ENCODE data around the gene VAV3.

Gene VAV3

GRCh38 chr1:107590900-107591622 is 373.9 kb downstream of the VAV3 start:
- no peak overlapping the region for H4K91ac ChIP-seq (ENCODE audit: low read depth, low read length, poor library complexity)
- no peak for DNase-seq (ENCODE audit: low spot score)
- H2BK5ac ChIP-seq (ENCODE audit: low read length) = no peak overlapping the region
- H3K18ac ChIP-seq (ENCODE audit: low read length) = no peak overlapping the region
- H3K4me3 ChIP-seq (ENCODE audit: low read length in 2 of 2) = no peak overlapping the region
- no peak overlapping the region for H3K14ac ChIP-seq (ENCODE audit: low read length)
- no peaks in the 10 kb centered on the region for H3K9me3 ChIP-seq (replicated peaks in 1 of 2; ENCODE audit: control insufficient read depth in 2 of 2, insufficient read depth in 1 of 2, low read depth in 1 of 2, low read length in 2 of 2)
- no peak overlapping the region for H2AFZ ChIP-seq (ENCODE audit: low read length)
- H2BK120ac ChIP-seq (ENCODE audit: low read depth, low read length) = no peak overlapping the region
- no peak overlapping the region for H2BK15ac ChIP-seq (ENCODE audit: low read length)
- H3K4ac ChIP-seq (ENCODE audit: low read length) = no peak overlapping the region
- WGBS, 2 donors (ENCODE audit: extremely low coverage in 2 of 2, insufficient read length in 2 of 2, insufficient replicate concordance in 1 of 2) = no CpG with 5 or more reads among the region's 4 CpGs
- H3K79me1 ChIP-seq (ENCODE audit: low read depth, low read length) = no peaks in the 10 kb centered on the region
- H2BK12ac ChIP-seq (ENCODE audit: low read length) = no peak overlapping the region
- H3K36me3 ChIP-seq (replicated peaks in 1 of 2; ENCODE audit: control insufficient read depth in 2 of 2, insufficient read depth in 2 of 2, low read length in 2 of 2) = no peaks in the 10 kb centered on the region
- H3K23ac ChIP-seq (ENCODE audit: low read depth, low read length, poor library complexity) = no peak overlapping the region
- H3K4me1 ChIP-seq (ENCODE audit: control insufficient read depth in 2 of 2, insufficient read depth in 1 of 2, low read depth in 1 of 2, low read length in 2 of 2) = no peaks in the 10 kb centered on the region
- no peaks in the 10 kb centered on the region for H3K27me3 ChIP-seq (ENCODE audit: control insufficient read depth in 3 of 3, insufficient read depth in 3 of 3, low read depth in 1 of 3, low read length in 3 of 3)
- H4K8ac ChIP-seq (ENCODE audit: low read depth, low read length) = no peak overlapping the region
- no peak overlapping the region for H2AK5ac ChIP-seq (ENCODE audit: low read depth, low read length)
- H3K9ac ChIP-seq (ENCODE audit: low read depth, low read length, poor library complexity) = no peak overlapping the region
- H3K4me2 ChIP-seq (ENCODE audit: insufficient read depth, low read length, poor library complexity, severe bottlenecking) = no peak overlapping the region
- H3K27ac ChIP-seq (replicated peaks; ENCODE audit: low read length) = no peak overlapping the region

DNA sequence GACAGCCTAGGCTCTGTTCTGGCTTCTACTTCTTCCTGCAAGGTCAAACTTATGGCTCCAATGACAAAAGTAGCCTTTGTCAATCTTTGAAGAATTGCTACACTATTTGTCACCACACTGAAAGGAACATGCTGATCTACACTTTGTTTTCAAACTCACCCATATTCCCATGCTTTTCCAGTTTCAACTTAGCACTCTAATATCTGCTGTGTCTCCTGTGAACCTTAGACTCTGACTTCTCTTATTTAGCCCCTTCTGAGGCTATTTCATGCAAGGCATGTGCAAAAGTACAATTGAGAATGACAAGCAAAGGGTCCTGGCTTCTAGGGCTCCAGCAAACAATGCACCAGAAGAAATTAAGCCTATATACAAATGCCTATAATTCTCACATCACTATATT is 374.9 kb downstream of the VAV3 start:
- H3K4ac ChIP-seq (ENCODE audit: low read length) = no peak overlapping the region
- no peak overlapping the region for H3K18ac ChIP-seq (ENCODE audit: low read length)
- no peak overlapping the region for H3K9ac ChIP-seq (ENCODE audit: low read depth, low read length, poor library complexity)
- no peak overlapping the region for H3K4me2 ChIP-seq (ENCODE audit: insufficient read depth, low read length, poor library complexity, severe bottlenecking)
- no peak for DNase-seq (ENCODE audit: low spot score)
- H4K8ac ChIP-seq (ENCODE audit: low read depth, low read length) = no peak overlapping the region
- no peaks in the 10 kb centered on the region for H3K36me3 ChIP-seq (replicated peaks in 1 of 2; ENCODE audit: control insufficient read depth in 2 of 2, insufficient read depth in 2 of 2, low read length in 2 of 2)
- no peak overlapping the region for H2BK12ac ChIP-seq (ENCODE audit: low read length)
- no peaks in the 10 kb centered on the region for H3K9me3 ChIP-seq (replicated peaks in 1 of 2; ENCODE audit: control insufficient read depth in 2 of 2, insufficient read depth in 1 of 2, low read depth in 1 of 2, low read length in 2 of 2)
- H3K4me3 ChIP-seq (ENCODE audit: low read length in 2 of 2) = no peak overlapping the region
- no peaks in the 10 kb centered on the region for H3K4me1 ChIP-seq (ENCODE audit: control insufficient read depth in 2 of 2, insufficient read depth in 1 of 2, low read depth in 1 of 2, low read length in 2 of 2)
- no peak overlapping the region for H4K91ac ChIP-seq (ENCODE audit: low read depth, low read length, poor library complexity)
- H2BK5ac ChIP-seq (ENCODE audit: low read length) = no peak overlapping the region
- H2BK15ac ChIP-seq (ENCODE audit: low read length) = no peak overlapping the region
- H3K27ac ChIP-seq (replicated peaks; ENCODE audit: low read length) = no peak overlapping the region
- no peak overlapping the region for H3K23ac ChIP-seq (ENCODE audit: low read depth, low read length, poor library complexity)
- no peaks in the 10 kb centered on the region for H3K27me3 ChIP-seq (ENCODE audit: control insufficient read depth in 3 of 3, insufficient read depth in 3 of 3, low read depth in 1 of 3, low read length in 3 of 3)
- H3K14ac ChIP-seq (ENCODE audit: low read length) = no peak overlapping the region
- H2AFZ ChIP-seq (ENCODE audit: low read length) = no peak overlapping the region
- no peak overlapping the region for H2AK5ac ChIP-seq (ENCODE audit: low read depth, low read length)
- H3K79me1 ChIP-seq (ENCODE audit: low read depth, low read length) = no peaks in the 10 kb centered on the region
- no peak overlapping the region for H2BK120ac ChIP-seq (ENCODE audit: low read depth, low read length)

- Histone ChIP-seq H2BK120ac (ENCODE audit: low read depth, low read length) (no peak overlapping the region), H3K4me1 (ENCODE audit: control insufficient read depth in 2 of 2, insufficient read depth in 1 of 2, low read depth in 1 of 2, low read length in 2 of 2) (no peaks in the 10 kb centered on the region), H3K27ac (replicated peaks; ENCODE audit: low read length) (no peak overlapping the region), H3K23ac (ENCODE audit: low read depth, low read length, poor library complexity) (no peak overlapping the region), H2BK12ac (ENCODE audit: low read length) (no peak overlapping the region), H4K91ac (ENCODE audit: low read depth, low read length, poor library complexity) (no peak overlapping the region), H3K18ac (ENCODE audit: low read length) (no peak overlapping the region), H3K4me3 (ENCODE audit: low read length in 2 of 2) (no peak overlapping the region), H2BK5ac (ENCODE audit: low read length) (no peak overlapping the region), H2AK5ac (ENCODE audit: low read depth, low read length) (no peak overlapping the region), H3K9ac (ENCODE audit: low read depth, low read length, poor library complexity) (no peak overlapping the region), H3K14ac (ENCODE audit: low read length) (no peak overlapping the region), H4K8ac (ENCODE audit: low read depth, low read length) (no peak overlapping the region), H3K79me1 (ENCODE audit: low read depth, low read length) (no peaks in the 10 kb centered on the region), H3K27me3 (ENCODE audit: control insufficient read depth in 3 of 3, insufficient read depth in 3 of 3, low read depth in 1 of 3, low read length in 3 of 3) (no peaks in the 10 kb centered on the region), H3K9me3 (replicated peaks in 1 of 2; ENCODE audit: control insufficient read depth in 2 of 2, insufficient read depth in 1 of 2, low read depth in 1 of 2, low read length in 2 of 2) (no peaks in the 10 kb centered on the region), H3K36me3 (replicated peaks in 1 of 2; ENCODE audit: control insufficient read depth in 2 of 2, insufficient read depth in 2 of 2, low read length in 2 of 2) (no peaks in the 10 kb centered on the region), H2BK15ac (ENCODE audit: low read length) (no peak overlapping the region), H2AFZ (ENCODE audit: low read length) (no peak overlapping the region), H3K4ac (ENCODE audit: low read length) (no peak overlapping the region), H3K4me2 (ENCODE audit: insufficient read depth, low read length, poor library complexity, severe bottlenecking) (no peak overlapping the region)
- no peak for DNase-seq (ENCODE audit: low spot score)
- no CpG with 5 or more reads among the region's 1 CpG for WGBS, 2 donors (ENCODE audit: extremely low coverage in 2 of 2, insufficient read length in 2 of 2, insufficient replicate concordance in 1 of 2)
Observed at GRCh38 chr1:107588321-107588720, 376.7 kb downstream of the VAV3 start.

- Histone ChIP-seq H3K23ac (ENCODE audit: low read depth, low read length, poor library complexity) (no peak overlapping the region), H3K27ac (replicated peaks; ENCODE audit: low read length) (no peak overlapping the region), H3K4ac (ENCODE audit: low read length) (no peak overlapping the region), H2BK120ac (ENCODE audit: low read depth, low read length) (no peak overlapping the region), H4K91ac (ENCODE audit: low read depth, low read length, poor library complexity) (no peak overlapping the region), H3K4me2 (ENCODE audit: insufficient read depth, low read length, poor library complexity, severe bottlenecking) (no peak overlapping the region), H4K8ac (ENCODE audit: low read depth, low read length) (no peak overlapping the region), H2BK5ac (ENCODE audit: low read length) (no peak overlapping the region), H2BK12ac (ENCODE audit: low read length) (no peak overlapping the region), H2AFZ (ENCODE audit: low read length) (no peak overlapping the region), H3K4me1 (ENCODE audit: control insufficient read depth in 2 of 2, insufficient read depth in 1 of 2, low read depth in 1 of 2, low read length in 2 of 2) (peaks cover 0 to 2% of the 10 kb centered on the region in 2 donors), H2AK5ac (ENCODE audit: low read depth, low read length) (no peak overlapping the region), H3K4me3 (ENCODE audit: low read length in 2 of 2) (no peak overlapping the region), H3K79me1 (ENCODE audit: low read depth, low read length) (no peaks in the 10 kb centered on the region), H2BK15ac (ENCODE audit: low read length) (no peak overlapping the region), H3K14ac (ENCODE audit: low read length) (no peak overlapping the region), H3K18ac (ENCODE audit: low read length) (no peak overlapping the region), H3K27me3 (ENCODE audit: control insufficient read depth in 3 of 3, insufficient read depth in 3 of 3, low read depth in 1 of 3, low read length in 3 of 3) (no peaks in the 10 kb centered on the region), H3K36me3 (replicated peaks in 1 of 2; ENCODE audit: control insufficient read depth in 2 of 2, insufficient read depth in 2 of 2, low read length in 2 of 2) (no peaks in the 10 kb centered on the region), H3K9ac (ENCODE audit: low read depth, low read length, poor library complexity) (no peak overlapping the region), H3K9me3 (replicated peaks in 1 of 2; ENCODE audit: control insufficient read depth in 2 of 2, insufficient read depth in 1 of 2, low read depth in 1 of 2, low read length in 2 of 2) (no peaks in the 10 kb centered on the region)
- no peak for DNase-seq (ENCODE audit: low spot score)
- no CpG with 5 or more reads among the region's 3 CpGs for WGBS, 2 donors (ENCODE audit: extremely low coverage in 2 of 2, insufficient read length in 2 of 2, insufficient replicate concordance in 1 of 2)
Observed at GRCh38 chr1:107575226-107575625, 389.8 kb downstream of the VAV3 start.
